GM23338 (cell line): ENCODE results near the gene ATP5ME. TPM values are rescaled to one million over a fixed set of nuclear protein-coding genes. Genes with fewer than 3 reads are reported as not detected.

ENCODE experiments used
- ATAC-seq: fragments of 200-7000 bp; cut with Tn5 transposase; 3 replicates; pipeline ENCODE4 v1.9.1; 2020
- DNase-seq: peaks from one replicate; pipeline ENCODE4 v3.0.0-alpha.2; 2015; ENCODE audit warnings: low spot score
- H2AFZ ChIP-seq: fragments of 200-600 bp; sonication (generic); 2 replicates; pipeline ENCODE4 v1.8.0; 2016; ENCODE audit warnings: antibody characterized with exemption, mild to moderate bottlenecking, moderate library complexity
- H3F3A ChIP-seq: fragments of 200-600 bp; sonication (generic); replicated peaks from 2 replicates; pipeline ENCODE4 v1.8.0; 2017; ENCODE audit warnings: antibody characterized with exemption, mixed run types, low read depth
- H3K27ac ChIP-seq: fragments of 200-600 bp; sonication (generic); 2 replicates; pipeline ENCODE4 v1.6.1; 2016; ENCODE audit warnings: low read depth
- H3K27me3 ChIP-seq: fragments of 200-600 bp; sonication (generic); 2 replicates; pipeline ENCODE4 v1.8.0; 2016; ENCODE audit warnings: mild to moderate bottlenecking, mixed run types, moderate library complexity; ENCODE audit not compliant: insufficient read depth
- H3K36me3 ChIP-seq: fragments of 200-600 bp; sonication (generic); 2 replicates; pipeline ENCODE4 v1.8.0; 2016; ENCODE audit warnings: mild to moderate bottlenecking; ENCODE audit not compliant: insufficient read depth
- H3K4me1 ChIP-seq: fragments of 200-600 bp; sonication (generic); 2 replicates; pipeline ENCODE4 v1.8.0; 2016; ENCODE audit warnings: mild to moderate bottlenecking, moderate library complexity; ENCODE audit not compliant: insufficient read depth
- H3K4me2 ChIP-seq: fragments of 200-600 bp; sonication (generic); 2 replicates; pipeline ENCODE4 v1.7.1; 2017; ENCODE audit warnings: mixed run types
- H3K4me3 ChIP-seq: fragments of 200-600 bp; sonication (generic); 2 replicates; pipeline ENCODE4 v1.6.1; 2016; ENCODE audit warnings: mixed run types
- H3K79me2 ChIP-seq: fragments of 200-600 bp; sonication (generic); replicated peaks from 2 replicates; pipeline ENCODE4 v1.8.0; 2017; ENCODE audit warnings: mild to moderate bottlenecking; ENCODE audit not compliant: insufficient read depth
- H3K9me2 ChIP-seq: fragments of 200-600 bp; sonication (generic); 2 replicates; pipeline ENCODE4 v1.8.0; 2017; ENCODE audit not compliant: insufficient read depth
- H4K20me1 ChIP-seq: fragments of 200-600 bp; sonication (generic); replicated peaks from 2 replicates; pipeline ENCODE4 v1.8.0; 2017; ENCODE audit warnings: mild to moderate bottlenecking; ENCODE audit not compliant: insufficient read depth
- H3K27ac Mint-ChIP-seq: 2 replicates; pipeline ENCODE4 v1.8.0; 2020; ENCODE audit warnings: inconsistent platforms, mild to moderate bottlenecking, moderate library complexity, mixed read lengths
- H3K27me3 Mint-ChIP-seq: 3 replicates; pipeline ENCODE4 v1.8.0; 2022; ENCODE audit warnings: low read depth, mild to moderate bottlenecking, moderate library complexity, mixed read lengths, inconsistent platforms; ENCODE audit not compliant: insufficient read depth, poor library complexity
- H3K36me3 Mint-ChIP-seq: 3 replicates; pipeline ENCODE4 v1.8.0; 2021; ENCODE audit warnings: low read depth, mild to moderate bottlenecking, inconsistent platforms, moderate library complexity, mixed read lengths
- H3K4me1 Mint-ChIP-seq: 3 replicates; pipeline ENCODE4 v1.8.0; 2020; ENCODE audit warnings: mild to moderate bottlenecking, inconsistent platforms, mixed read lengths
- H3K4me3 Mint-ChIP-seq: 3 replicates; pipeline ENCODE4 v1.8.0; 2021; ENCODE audit warnings: moderate library complexity, mild to moderate bottlenecking, inconsistent platforms, mixed read lengths
- H3K9me3 Mint-ChIP-seq: 3 replicates; pipeline ENCODE4 v1.8.0; 2020; ENCODE audit warnings: moderate library complexity, mild to moderate bottlenecking, inconsistent platforms, mixed read lengths
- EZH2 ChIP-seq: fragments of 200-600 bp; sonication (generic); IDR thresholded peaks from one replicate; pipeline ENCODE4 v1.8.0; 2017; ENCODE audit warnings: antibody characterized with exemption, mild to moderate bottlenecking, low read depth; ENCODE audit not compliant: unreplicated experiment
- JUNB ChIP-seq: IDR thresholded peaks from one replicate; pipeline ENCODE4 v1.6.1; 2016; ENCODE audit warnings: antibody characterized with exemption; ENCODE audit not compliant: unreplicated experiment
- NANOG ChIP-seq: IDR thresholded peaks from 2 replicates; pipeline ENCODE4 v1.6.1; 2016; ENCODE audit warnings: antibody characterized with exemption, borderline replicate concordance
- REST ChIP-seq: IDR thresholded peaks from one replicate; pipeline ENCODE4 v1.6.1; 2018; ENCODE audit warnings: antibody characterized with exemption; ENCODE audit not compliant: unreplicated experiment
- ZNF114 ChIP-seq: fragments of 250-450 bp; sonication (Bioruptor Pico); IDR thresholded peaks from 2 replicates; pipeline ENCODE4 v1.5.0; 2020; ENCODE audit warnings: mild to moderate bottlenecking, moderate library complexity
- ZNF331 ChIP-seq: fragments of 250-450 bp; sonication (Bioruptor Pico); IDR thresholded peaks from 2 replicates; pipeline ENCODE4 v1.5.0; 2020; ENCODE audit warnings: low read depth, mild to moderate bottlenecking, moderate library complexity
- polyA plus RNA-seq: library from polyadenylated mRNA; unstranded; fragments of >200 nt; fragmentation: Nextera tagmentation; extraction: Ambion mirVana; gene quantifications from 2 replicates; pipeline ENCODE4 v1.2.1, GENCODE V29; 2016
- total RNA-seq: library from RNA; depleted of rRNA; stranded (reverse); fragments of >200 nt; shearing (Covaris generic); gene quantifications from 2 replicates; pipeline ENCODE4 v1.2.3, GENCODE V29; 2014
- TF ChIP-seq, protein P1 (sequence below): IDR thresholded peaks from 2 replicates; pipeline ENCODE4 v1.6.1; 2016; ENCODE audit warnings: antibody characterized with exemption
- TF ChIP-seq, protein P2 (sequence below), 2 experiments: fragments of 200-600 bp in 1 of 2; sonication (generic) in 1 of 2; conservative IDR thresholded peaks; 2 replicates each; pipeline versions ENCODE4 v1.5.1 to v1.6.1; 2016 to 2017; ENCODE audit warnings: antibody characterized with exemption in 2 of 2, low read depth in 2 of 2, mild to moderate bottlenecking in 2 of 2, moderate library complexity in 1 of 2

ATP5ME gene
- total and polyA plus RNA-seq, 2 experiments from 2014 or later = 60.5 to 2,021 TPM

DNA sequence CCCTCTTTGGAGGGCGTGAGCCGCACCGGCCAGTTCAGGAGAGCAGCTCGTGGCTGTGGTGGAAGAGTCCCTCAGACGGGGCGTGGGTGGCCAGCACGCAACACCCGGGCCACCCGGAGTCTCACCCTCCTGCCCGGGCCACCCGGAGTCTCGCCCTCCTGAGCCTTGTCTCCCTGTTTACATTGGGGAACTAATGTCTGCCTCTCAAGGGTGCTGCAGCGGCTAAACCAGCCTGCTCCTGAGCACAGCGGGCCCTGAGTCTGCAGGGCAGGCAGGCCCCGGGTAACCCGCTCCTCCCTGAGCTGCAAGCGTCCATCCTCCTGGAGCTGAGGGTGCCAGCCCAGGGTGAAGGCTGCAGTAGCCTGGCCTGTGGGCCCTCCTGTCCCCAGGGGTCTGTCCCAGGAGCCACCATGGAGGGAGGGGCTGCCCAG lies 45.8 kb downstream of the ATP5ME start (continued):
- TF ChIP-seq, protein P1, sequence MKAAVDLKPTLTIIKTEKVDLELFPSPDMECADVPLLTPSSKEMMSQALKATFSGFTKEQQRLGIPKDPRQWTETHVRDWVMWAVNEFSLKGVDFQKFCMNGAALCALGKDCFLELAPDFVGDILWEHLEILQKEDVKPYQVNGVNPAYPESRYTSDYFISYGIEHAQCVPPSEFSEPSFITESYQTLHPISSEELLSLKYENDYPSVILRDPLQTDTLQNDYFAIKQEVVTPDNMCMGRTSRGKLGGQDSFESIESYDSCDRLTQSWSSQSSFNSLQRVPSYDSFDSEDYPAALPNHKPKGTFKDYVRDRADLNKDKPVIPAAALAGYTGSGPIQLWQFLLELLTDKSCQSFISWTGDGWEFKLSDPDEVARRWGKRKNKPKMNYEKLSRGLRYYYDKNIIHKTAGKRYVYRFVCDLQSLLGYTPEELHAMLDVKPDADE = no peak
- no peak for TF ChIP-seq NANOG
- no peak for TF ChIP-seq ZNF331 (CRISPR knock-in tag)
- TF ChIP-seq REST = no peak
- TF ChIP-seq, protein P2, sequence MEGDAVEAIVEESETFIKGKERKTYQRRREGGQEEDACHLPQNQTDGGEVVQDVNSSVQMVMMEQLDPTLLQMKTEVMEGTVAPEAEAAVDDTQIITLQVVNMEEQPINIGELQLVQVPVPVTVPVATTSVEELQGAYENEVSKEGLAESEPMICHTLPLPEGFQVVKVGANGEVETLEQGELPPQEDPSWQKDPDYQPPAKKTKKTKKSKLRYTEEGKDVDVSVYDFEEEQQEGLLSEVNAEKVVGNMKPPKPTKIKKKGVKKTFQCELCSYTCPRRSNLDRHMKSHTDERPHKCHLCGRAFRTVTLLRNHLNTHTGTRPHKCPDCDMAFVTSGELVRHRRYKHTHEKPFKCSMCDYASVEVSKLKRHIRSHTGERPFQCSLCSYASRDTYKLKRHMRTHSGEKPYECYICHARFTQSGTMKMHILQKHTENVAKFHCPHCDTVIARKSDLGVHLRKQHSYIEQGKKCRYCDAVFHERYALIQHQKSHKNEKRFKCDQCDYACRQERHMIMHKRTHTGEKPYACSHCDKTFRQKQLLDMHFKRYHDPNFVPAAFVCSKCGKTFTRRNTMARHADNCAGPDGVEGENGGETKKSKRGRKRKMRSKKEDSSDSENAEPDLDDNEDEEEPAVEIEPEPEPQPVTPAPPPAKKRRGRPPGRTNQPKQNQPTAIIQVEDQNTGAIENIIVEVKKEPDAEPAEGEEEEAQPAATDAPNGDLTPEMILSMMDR (conservative IDR thresholded peaks at IDR 0.05; ENCODE audit: low read depth in 2 of 2) = no peak
- no peak for TF ChIP-seq JUNB

DNA sequence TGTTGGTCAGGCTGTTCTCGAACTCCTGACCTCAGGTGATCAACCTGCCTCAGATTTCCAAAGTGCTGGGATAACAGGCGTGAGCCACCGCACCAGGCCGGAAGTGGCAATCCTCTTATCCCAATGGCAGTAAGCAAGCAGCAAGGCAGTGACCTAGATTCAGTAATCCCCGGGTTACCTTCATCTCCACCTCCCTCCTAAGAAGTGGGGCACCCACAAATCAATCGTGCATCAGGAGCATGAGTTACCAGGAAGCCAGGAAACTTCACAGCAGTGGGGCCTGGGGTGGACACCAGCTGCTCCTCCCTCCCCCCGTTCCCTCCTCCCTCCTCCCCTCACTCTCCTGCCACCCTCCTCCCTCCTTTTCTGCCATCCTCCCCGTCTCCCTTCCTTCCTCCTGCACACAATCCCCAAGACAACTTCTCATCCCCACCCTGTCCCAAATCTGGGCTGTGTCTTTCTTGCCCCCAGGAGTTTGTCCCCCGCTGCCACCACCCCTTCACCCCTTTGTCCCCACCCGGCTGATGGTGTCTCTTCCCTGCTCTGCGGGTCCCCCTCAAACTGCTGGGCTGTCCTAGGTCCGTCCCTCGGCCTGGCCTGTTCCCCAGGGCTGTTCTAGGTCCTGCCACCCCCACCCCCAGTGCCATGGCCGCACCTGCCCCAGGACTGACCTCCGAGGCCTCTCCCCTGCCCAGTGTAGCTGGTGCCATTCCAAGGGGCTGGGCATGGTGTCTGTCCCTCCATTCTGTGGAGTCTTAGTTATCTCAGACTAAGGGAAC lies 46.5 kb downstream of the ATP5ME start:
- Mint-ChIP-seq H3K27ac (no peak overlapping the region), H3K4me3 (no peak overlapping the region), H3K4me1 (peaks cover 10% of the 10 kb centered on the region), H3K27me3 (peaks cover 25% of the 10 kb centered on the region), H3K9me3 (peaks cover 16% of the 10 kb centered on the region), H3K36me3 (peaks cover 5% of the 10 kb centered on the region; the same call in 1 of the 3 replicates)
- Histone ChIP-seq H3F3A (no peaks in the 10 kb centered on the region), H3K9me2 (no peaks in the 10 kb centered on the region), H3K4me3 (no peak overlapping the region), H3K27ac (no peak overlapping the region), H3K36me3 (no peaks in the 10 kb centered on the region), H3K27me3 (no peaks in the 10 kb centered on the region), H3K4me2 (no peak overlapping the region), H4K20me1 (no peaks in the 10 kb centered on the region), H3K4me1 (no peaks in the 10 kb centered on the region; the same call in 1 of the 2 replicates), H3K79me2 (no peaks in the 10 kb centered on the region), H2AFZ (no peak overlapping the region)
- no peak for DNase-seq
- no peak for ATAC-seq
- TF ChIP-seq EZH2 (no peak), ZNF114 (CRISPR knock-in tag) (no peak), NANOG (no peak), REST (no peak)
- TF ChIP-seq, protein P2 (conservative IDR thresholded peaks at IDR 0.05; ENCODE audit: low read depth in 2 of 2) = no peak
